Rectal smooth muscle tissue (tissue), 1 donor: ENCODE measurements around the gene VDAC1.
A peak's percentile ranks its signal among the peaks of the same experiment; 100 is the strongest.
"Not testable (repeated sequence)": the region's sequence is repeated elsewhere in the genome, so short reads cannot be mapped to it uniquely, and the experiment has no call there.

Source experiments
- H3K27ac ChIP-seq: one replicate; pipeline ENCODE4 v1.7.0; 2013; ENCODE audit warnings: low read depth, low read length, inconsistent platforms
- H3K27me3 ChIP-seq: one replicate; pipeline ENCODE4 v1.7.0; 2013; ENCODE audit warnings: low read length; ENCODE audit not compliant: control insufficient read depth, insufficient read depth
- H3K36me3 ChIP-seq: one replicate; pipeline ENCODE4 v1.7.0; 2013; ENCODE audit warnings: low read length; ENCODE audit not compliant: control insufficient read depth, insufficient read depth
- H3K4me1 ChIP-seq: one replicate; pipeline ENCODE4 v1.7.0; 2013; ENCODE audit warnings: low read length; ENCODE audit not compliant: control insufficient read depth, insufficient read depth
- H3K4me3 ChIP-seq: one replicate; pipeline ENCODE4 v1.7.0; 2013; ENCODE audit warnings: low read length
- H3K9ac ChIP-seq: one replicate; pipeline ENCODE4 v1.7.0; 2013; ENCODE audit warnings: low read length

The VDAC1 gene

GRCh38 chr5:133985540-133986180 lies 19.1 kb downstream of the VDAC1 start:
- Histone ChIP-seq H3K36me3 (peaks cover 32% of the 10 kb centered on the region), H3K4me1 (no peaks in the 10 kb centered on the region), H3K27me3 (no peaks in the 10 kb centered on the region), H3K9ac (no peak overlapping the region), H3K27ac (no peak overlapping the region), H3K4me3 (no peak overlapping the region)

GRCh38 chr5:133983674-133984073 lies 21.1 kb downstream of the VDAC1 start:
- Histone ChIP-seq H3K36me3 (peaks cover 22% of the 10 kb centered on the region), H3K4me3 (no peak overlapping the region), H3K4me1 (no peaks in the 10 kb centered on the region), H3K27me3 (no peaks in the 10 kb centered on the region), H3K9ac (no peak overlapping the region), H3K27ac (no peak overlapping the region)

- Histone ChIP-seq H3K4me3 (no peak overlapping the region), H3K36me3 (peaks cover 25% of the 10 kb centered on the region), H3K27ac (no peak overlapping the region), H3K27me3 (no peaks in the 10 kb centered on the region), H3K4me1 (no peaks in the 10 kb centered on the region), H3K9ac (no peak overlapping the region)
Measured at GRCh38 chr5:133981714-133982113, 23.1 kb downstream of the VDAC1 start.

DNA sequence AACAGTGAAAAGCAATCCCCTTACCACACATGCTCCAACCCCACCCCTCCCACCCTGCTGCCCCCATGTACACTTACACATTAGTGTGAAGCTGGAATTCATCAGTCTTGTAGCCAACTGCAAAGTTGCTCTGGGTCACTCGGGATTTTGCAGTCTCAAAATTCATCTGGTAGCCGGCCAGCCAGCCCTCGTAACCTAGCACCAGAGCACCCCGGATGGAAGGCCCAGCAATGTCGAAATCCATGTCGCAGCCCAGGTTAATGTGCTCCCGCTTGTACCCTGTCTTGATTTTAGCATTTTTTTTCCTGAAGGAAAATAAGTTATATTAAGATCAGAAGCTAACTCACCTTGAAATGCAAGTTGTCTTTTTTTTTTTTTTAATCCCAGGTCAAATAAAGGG lies 24.1 kb downstream of the VDAC1 start:
- Histone ChIP-seq H3K27me3 (no peaks in the 10 kb centered on the region), H3K27ac (no peak overlapping the region), H3K4me1 (no peaks in the 10 kb centered on the region), H3K9ac (no peak overlapping the region), H3K4me3 (no peak overlapping the region), H3K36me3 (peaks cover 25% of the 10 kb centered on the region)

- Histone ChIP-seq H3K36me3 (peaks cover 27% of the 10 kb centered on the region), H3K27ac (no peak overlapping the region), H3K4me3 (no peak overlapping the region), H3K4me1 (no peaks in the 10 kb centered on the region), H3K9ac (no peak overlapping the region), H3K27me3 (no peaks in the 10 kb centered on the region)
Measured at GRCh38 chr5:133978943-133979342, 25.8 kb downstream of the VDAC1 start.

GRCh38 chr5:133977858-133978257 lies 26.9 kb downstream of the VDAC1 start:
- Histone ChIP-seq H3K9ac (no peak overlapping the region), H3K27ac (no peak overlapping the region), H3K4me1 (no peaks in the 10 kb centered on the region), H3K36me3 (peaks cover 28% of the 10 kb centered on the region), H3K27me3 (no peaks in the 10 kb centered on the region), H3K4me3 (no peak overlapping the region)

GRCh38 chr5:133977161-133977787 lies 27.5 kb downstream of the VDAC1 start:
- Histone ChIP-seq H3K36me3 (peaks cover 29% of the 10 kb centered on the region), H3K9ac (no peak overlapping the region), H3K4me1 (no peaks in the 10 kb centered on the region), H3K27me3 (no peaks in the 10 kb centered on the region), H3K4me3 (no peak overlapping the region), H3K27ac (no peak overlapping the region)

- not testable (repeated sequence) for H3K27me3 ChIP-seq, H3K4me1 ChIP-seq, H3K4me3 ChIP-seq, H3K9ac ChIP-seq, H3K27ac ChIP-seq
- peaks cover 23% of the 10 kb centered on the region for H3K36me3 ChIP-seq
Measured at GRCh38 chr5:133975546-133975945, 29.2 kb downstream of the VDAC1 start.

GRCh38 chr5:133974142-133974541 lies 30.6 kb downstream of the VDAC1 start:
- H3K36me3 ChIP-seq = peaks cover 23% of the 10 kb centered on the region
- H3K9ac ChIP-seq = no peak overlapping the region
- no peaks in the 10 kb centered on the region for H3K4me1 ChIP-seq
- H3K27ac ChIP-seq = no peak overlapping the region
- no peaks in the 10 kb centered on the region for H3K27me3 ChIP-seq
- no peak overlapping the region for H3K4me3 ChIP-seq

- no peak overlapping the region for H3K4me3 ChIP-seq
- H3K27me3 ChIP-seq = no peaks in the 10 kb centered on the region
- H3K4me1 ChIP-seq = peaks cover 5% of the 10 kb centered on the region
- H3K36me3 ChIP-seq = peaks cover 18% of the 10 kb centered on the region
- no peak overlapping the region for H3K27ac ChIP-seq
- no peak overlapping the region for H3K9ac ChIP-seq
Measured at GRCh38 chr5:133970325-133970909, 34.4 kb downstream of the VDAC1 start.

DNA sequence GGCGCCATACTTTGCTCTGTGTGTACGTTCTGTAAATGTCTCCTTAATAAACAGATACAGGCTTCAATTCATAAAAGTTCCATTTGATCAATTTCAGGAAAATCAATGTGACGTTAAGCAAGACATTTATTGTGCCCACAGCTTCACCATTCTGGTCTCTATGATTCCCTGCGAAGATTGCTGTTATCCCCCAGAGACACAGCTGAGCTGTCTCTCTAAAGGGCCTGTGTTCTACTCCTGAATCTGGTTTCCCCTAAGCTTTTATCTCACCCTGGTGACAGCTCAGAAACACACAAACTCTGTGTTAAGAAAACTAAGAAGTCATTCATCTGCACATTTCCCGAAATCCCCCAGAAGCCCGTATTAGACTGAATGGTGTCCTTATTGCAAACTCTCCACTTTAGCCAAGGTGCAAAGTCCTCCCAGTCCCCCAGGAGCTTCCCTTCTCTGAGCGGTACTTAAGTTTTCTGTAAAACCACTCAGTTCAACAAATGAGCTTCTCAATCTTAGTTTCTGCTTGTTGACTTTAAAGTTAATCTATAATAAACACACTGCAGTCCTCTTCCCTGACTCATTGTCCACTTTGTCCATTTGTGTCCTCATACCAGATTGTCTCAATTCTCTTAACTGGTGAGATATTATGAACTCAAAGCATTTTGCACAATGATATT lies 35.0 kb downstream of the VDAC1 start:
- H3K4me3 ChIP-seq = no peak overlapping the region
- H3K9ac ChIP-seq = no peak overlapping the region
- H3K36me3 ChIP-seq = peaks cover 18% of the 10 kb centered on the region
- H3K27ac ChIP-seq = no peak overlapping the region
- no peaks in the 10 kb centered on the region for H3K27me3 ChIP-seq
- H3K4me1 ChIP-seq = peaks cover 5% of the 10 kb centered on the region

DNA sequence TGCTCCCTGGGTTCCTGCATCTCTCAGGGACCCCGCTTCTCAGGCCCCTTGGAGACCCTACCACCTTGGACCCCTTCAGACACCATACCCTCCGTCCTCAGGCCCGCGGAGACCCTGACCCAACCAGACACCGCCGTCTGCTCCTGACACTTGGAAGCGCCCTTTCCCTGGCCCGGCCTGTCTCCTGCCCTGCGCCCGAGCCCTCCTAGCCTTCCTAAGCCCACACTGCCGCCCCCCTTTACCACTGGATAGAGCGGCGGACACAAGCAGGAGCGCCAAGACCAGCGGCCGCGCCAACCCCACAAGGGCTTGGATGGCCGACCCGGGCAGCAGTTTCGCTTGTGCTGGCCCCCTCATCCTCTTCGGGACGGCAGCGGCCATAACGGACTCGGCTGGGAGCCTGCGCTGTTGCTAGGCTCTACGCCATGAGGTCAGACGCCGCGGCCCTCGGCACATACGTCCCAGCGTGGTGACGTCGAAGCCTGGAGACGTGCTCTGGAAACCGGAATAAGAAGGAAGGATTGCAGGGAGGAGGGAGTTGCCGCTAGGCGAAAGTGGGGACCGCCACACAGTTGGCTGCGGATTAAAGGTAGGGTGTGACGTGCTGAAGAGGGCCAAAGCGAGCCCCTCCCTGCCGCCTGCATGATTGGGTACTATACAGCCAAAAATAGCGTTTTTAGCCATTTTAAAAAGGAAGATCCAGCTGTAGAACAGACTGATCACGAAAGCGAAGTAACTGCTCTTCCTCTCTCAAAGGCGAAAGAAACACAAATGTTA lies 36.4 kb downstream of the VDAC1 start, which contains the start of gene C5orf15:
TSS of gene C5orf15 (minus strand) at position 422 of the 777 bp plus-strand sequence. CDS start at position 381, 41 bp downstream.
- H3K36me3 ChIP-seq = peaks cover 9% of the 10 kb centered on the region
- H3K4me1 ChIP-seq = peaks cover 5% of the 10 kb centered on the region
- H3K27me3 ChIP-seq = no peaks in the 10 kb centered on the region
- peak within 1 kb of the TSS; percentile 93 for H3K27ac ChIP-seq
- peak within 1 kb of the TSS; percentile 99 for H3K4me3 ChIP-seq
- peak within 1 kb of the TSS; percentile 86 for H3K9ac ChIP-seq
